Measurements from ENCODE around the gene TIMM10. TPM values are rescaled to one million over a fixed set of nuclear protein-coding genes. Genes with fewer than 3 reads are reported as not detected.

The TIMM10 gene
- total RNA-seq, 1 donor: 32.1 TPM

- no peak overlapping the region for H3K4me3 ChIP-seq (ENCODE audit: low read depth, low read length)
- DNase-seq (ENCODE audit: low read depth): no peak
- TF ChIP-seq CTCF (IDR thresholded peaks at IDR 0.05; ENCODE audit: insufficient read depth, low read length): no peak
Measured at GRCh38 chr11:57529012-57529411, 1.5 kb downstream of the TIMM10 start.

GRCh38 chr11:57527056-57527631, 3.4 kb downstream of the TIMM10 start:
- peak; percentile 75 for DNase-seq (ENCODE audit: low read depth)
- TF ChIP-seq CTCF (IDR thresholded peaks at IDR 0.05; ENCODE audit: insufficient read depth, low read length): peak; percentile 92
- H3K4me3 ChIP-seq (ENCODE audit: low read depth, low read length): no peak overlapping the region

GRCh38 chr11:57523419-57523818, 7.1 kb downstream of the TIMM10 start:
- H3K4me3 ChIP-seq (ENCODE audit: low read depth, low read length): no peak overlapping the region
- no peak for DNase-seq (ENCODE audit: low read depth)
- TF ChIP-seq CTCF (IDR thresholded peaks at IDR 0.05; ENCODE audit: insufficient read depth, low read length): no peak

GRCh38 chr11:57521116-57521515, 9.4 kb downstream of the TIMM10 start:
- no peak for TF ChIP-seq CTCF (IDR thresholded peaks at IDR 0.05; ENCODE audit: insufficient read depth, low read length)
- DNase-seq (ENCODE audit: low read depth): no peak
- no peak overlapping the region for H3K4me3 ChIP-seq (ENCODE audit: low read depth, low read length)

- no peak for TF ChIP-seq CTCF (IDR thresholded peaks at IDR 0.05; ENCODE audit: insufficient read depth, low read length)
- no peak for DNase-seq (ENCODE audit: low read depth)
- H3K4me3 ChIP-seq (ENCODE audit: low read depth, low read length): peak overlapping the region; percentile 85
Measured at GRCh38 chr11:57516061-57516443, 14.5 kb downstream of the TIMM10 start.

- H3K4me3 ChIP-seq (ENCODE audit: low read depth, low read length): peak within 1 kb of the TSS; percentile 85
- DNase-seq (ENCODE audit: low read depth): peak; percentile 62
- TF ChIP-seq CTCF (IDR thresholded peaks at IDR 0.05; ENCODE audit: insufficient read depth, low read length): no peak
Measured at GRCh38 chr11:57515332-57516060, 15.1 kb downstream of the TIMM10 start, which contains the start of gene SLC43A1. Gene SLC43A1, minus strand, starts transcription at chr11:57515702. Its CDS starts 1,591 bp downstream, at chr11:57514111.

Measured in fibroblast of the aortic adventitia (primary cell).